GM21723 (cell line): ENCODE results near the gene CLDN12.
A peak's percentile ranks its signal among the peaks of the same experiment; 100 is the strongest.
"Not testable (repeated sequence)": the region's sequence is repeated elsewhere in the genome, so short reads cannot be mapped to it uniquely, and the experiment has no call there.

ENCODE experiments used
- ATAC-seq: cut with Tn5 transposase; IDR thresholded peaks from one replicate; pipeline ENCODE4 v1.9.1; 2021; ENCODE audit warnings: mild to moderate bottlenecking, moderate library complexity; ENCODE audit not compliant: unreplicated experiment

Gene CLDN12

GRCh38 chr7:90430614-90431460 is 27.6 kb downstream of the CLDN12 start:
- ATAC-seq: no peak

DNA sequence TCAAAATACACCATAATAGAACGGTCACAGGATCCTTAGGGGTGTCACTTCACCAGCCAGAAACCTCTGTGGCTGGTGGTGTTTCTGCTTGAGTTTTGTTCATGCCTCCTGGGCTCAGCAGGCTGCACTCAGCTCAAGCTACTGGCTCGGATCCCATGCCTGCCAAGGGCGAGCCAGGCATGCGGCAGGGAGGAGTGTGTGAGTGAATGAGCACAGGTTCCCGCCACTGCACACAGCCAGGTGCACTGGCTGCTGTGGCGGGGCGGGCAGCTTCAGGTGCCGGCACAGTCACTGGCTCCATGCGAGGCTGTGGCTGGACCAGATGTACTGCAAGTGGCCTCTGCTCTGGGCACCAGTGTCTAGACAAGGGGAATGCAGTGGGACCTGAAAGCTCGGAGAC is 29.5 kb downstream of the CLDN12 start:
- ATAC-seq: no peak

DNA sequence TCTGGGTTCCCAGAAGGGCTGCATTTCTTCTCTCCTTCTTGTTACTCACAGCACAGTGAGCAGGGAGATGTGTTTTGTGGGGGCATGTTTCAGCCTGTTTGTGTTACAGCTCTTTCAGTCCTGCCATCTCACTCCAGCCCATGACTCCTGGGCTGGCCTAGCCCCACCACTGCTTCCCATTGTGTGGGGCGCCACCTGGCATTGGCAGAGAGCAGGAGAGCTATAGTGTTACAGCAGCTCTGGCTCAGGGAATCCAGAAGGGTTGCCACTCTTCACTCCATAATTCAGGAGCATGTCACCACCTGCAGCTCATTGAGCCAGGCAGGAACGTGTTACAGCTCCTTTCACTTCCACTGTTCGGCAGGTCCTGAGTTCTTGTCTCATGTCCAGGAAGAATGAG is 30.0 kb downstream of the CLDN12 start:
- ATAC-seq: no peak

DNA sequence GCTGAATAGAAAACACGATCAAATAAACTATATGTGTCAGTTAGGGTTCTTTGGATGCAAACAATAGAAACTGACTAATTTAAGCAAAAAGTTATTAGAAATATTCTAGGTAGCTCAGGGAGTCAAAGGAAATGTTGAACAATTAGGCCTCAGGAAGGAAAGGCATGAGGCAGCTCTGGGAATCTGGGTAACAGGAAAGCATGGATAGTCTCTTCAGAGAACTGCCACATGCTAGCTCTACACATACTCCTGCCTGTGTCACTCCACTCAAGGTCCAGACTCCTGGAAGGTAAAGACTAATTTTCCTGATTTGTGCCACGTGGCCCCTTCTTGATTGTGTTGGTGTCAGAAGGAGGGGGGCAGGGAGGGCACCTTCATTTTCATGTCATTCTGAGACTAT is 42.4 kb downstream of the CLDN12 start:
- no peak for ATAC-seq

- ATAC-seq: no peak
These were observed 43.1 kb downstream of the CLDN12 start for GRCh38 chr7:90446137-90446899.

DNA sequence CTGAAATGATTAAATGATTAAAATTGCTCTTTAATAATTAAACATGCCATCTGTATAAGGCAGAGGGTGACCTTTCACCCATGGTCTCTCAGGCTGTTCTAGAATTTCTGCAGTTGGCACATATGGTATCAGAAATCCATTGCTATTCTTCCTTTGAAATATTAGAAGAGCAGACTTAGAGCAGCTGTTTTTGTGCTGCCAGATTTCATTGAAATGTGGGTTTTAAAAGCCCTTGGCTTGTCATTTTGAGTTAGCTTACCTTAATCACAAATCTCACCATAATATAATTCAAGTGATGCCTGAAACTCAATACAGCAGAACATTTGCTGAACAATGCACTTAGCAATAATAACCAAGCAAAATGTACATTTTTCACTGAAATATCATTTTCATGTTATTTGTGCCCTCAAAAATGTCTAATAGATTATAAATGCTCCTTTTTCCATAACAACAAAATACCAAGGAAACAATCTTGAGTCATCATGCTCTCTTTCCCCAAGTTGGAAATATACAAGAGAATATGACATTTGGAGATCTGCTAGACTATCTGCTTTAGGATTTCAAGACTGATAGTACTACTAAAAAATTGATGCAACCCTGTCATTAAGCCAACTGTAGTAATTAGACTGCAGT is 50.1 kb downstream of the CLDN12 start:
- ATAC-seq: no peak

DNA sequence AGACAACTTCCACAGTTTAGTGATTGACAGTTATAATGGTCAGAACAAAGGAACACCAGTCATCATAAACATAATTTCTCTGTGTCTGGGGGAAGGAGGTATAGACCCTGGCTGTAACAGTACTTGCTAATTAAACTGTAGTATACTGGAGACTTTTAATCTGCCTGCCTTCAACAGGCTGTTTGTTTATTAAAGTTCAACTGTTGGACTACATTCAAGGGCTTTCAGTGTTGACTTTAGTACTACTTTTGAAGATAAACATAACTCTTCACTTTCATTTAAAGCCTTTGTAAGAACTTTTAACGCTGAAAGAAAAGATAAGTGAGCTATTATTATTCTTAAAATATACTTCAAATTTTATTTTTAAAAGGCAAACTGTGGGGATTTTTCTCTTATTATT is 50.7 kb downstream of the CLDN12 start:
- no peak for ATAC-seq

DNA sequence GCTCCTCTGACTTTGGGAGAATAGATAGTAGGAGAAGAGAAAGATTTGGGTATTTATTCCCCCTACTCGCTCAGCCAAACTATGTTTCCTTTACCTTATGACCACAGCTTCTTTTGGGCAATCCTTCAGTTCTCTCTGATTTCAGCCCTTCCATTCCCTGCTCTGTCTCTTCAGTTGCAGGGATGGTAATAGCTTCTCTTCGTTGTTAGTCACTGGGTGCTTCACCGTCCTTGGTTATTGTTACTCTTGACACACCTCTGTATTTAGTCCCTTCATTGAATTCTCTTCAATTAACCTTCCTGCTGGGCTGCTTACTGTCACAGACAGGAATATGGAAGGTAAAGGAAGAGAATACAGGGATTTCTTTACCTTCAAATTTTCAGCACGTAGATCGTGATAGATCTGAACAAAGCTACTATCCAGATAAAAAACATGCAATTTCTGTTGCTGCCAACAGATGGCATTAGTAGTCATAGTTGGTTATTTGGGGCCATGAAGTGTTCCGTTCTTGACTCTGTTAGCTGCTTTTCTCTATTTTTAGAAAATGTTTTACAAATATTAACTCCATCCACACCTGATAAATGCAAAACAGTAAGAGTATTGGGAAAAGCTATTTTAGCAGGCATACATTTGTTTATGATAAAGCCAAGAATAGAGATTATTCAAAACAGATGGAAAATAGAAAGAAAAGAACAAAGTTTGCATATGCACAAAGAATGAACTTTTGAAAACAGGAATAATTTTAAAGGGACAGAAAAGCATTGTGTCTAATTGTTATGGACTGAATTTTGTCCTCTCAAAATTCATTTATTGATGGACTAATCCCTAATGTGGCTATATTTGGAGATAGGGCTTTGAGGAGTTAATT is 52.1 kb downstream of the CLDN12 start:
- peak; percentile 94 for ATAC-seq

DNA sequence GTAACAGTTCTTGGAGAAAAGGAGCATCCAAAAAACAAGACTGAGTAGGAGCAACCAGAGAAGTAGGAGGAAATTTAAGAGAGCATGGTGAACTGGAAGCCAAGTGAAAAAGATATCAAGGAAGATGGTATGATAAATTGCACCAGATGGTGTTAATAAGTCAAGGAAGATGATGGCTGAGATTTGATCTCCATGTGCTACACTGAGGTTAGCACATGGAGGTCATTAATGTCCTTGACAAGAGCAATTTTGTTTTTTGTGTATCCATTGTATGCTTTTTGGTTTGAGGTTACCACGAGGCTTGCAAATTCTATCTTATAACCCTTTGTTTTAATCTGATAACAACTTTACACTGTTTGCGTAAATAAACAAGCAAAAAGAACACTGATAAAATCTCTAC is 54.8 kb downstream of the CLDN12 start:
- no peak for ATAC-seq

GRCh38 chr7:90459888-90460287 is 56.6 kb downstream of the CLDN12 start:
- ATAC-seq: no peak

GRCh38 chr7:90461219-90461618 is 58.0 kb downstream of the CLDN12 start:
- ATAC-seq: no peak

DNA sequence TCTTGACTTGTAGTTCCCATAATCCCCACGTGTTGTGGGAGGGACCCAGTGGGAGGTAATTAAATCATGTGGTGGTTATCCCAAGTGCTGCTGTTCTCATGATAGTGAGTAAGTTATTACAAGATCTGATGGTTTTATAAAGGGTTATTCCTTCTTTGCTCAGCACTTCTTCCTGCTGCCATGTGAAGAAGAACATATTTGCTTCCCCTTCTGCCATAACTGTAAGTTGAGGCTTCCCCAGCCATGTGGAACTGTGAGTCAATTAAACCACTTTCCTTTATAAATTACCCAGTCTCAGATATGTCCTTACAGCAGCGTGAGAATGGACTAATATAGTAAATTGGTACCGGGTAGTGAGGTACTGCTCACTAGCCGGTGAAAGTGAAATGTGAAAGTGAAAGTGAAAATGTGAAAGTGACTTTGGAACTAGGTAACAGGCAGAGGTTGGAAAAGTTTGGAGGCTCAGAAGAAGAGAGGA is 59.9 kb downstream of the CLDN12 start:
- not testable (repeated sequence) for ATAC-seq
